Activated CD8-positive, alpha-beta memory T cell treated with anti-CD3 and anti-CD28 coated beads for 36 hours (primary cell): ENCODE measurements around the gene RNU1-2. TPM values are rescaled to one million over a fixed set of nuclear protein-coding genes. Genes with fewer than 3 reads are reported as not detected.
"Not testable (repeated sequence)": the region's sequence is repeated elsewhere in the genome, so short reads cannot be mapped to it uniquely, and the experiment has no call there.

ENCODE experiments used
- CTCF ChIA-PET: fragments of 350-600 bp; sonication (Branson Sonifier 250); formaldehyde crosslinking; loops from one replicate; lab custom pipeline; 2021; ENCODE audit warnings: antibody characterized with exemption; lab: Charles Lee
- POLR2A ChIA-PET: fragments of 350-600 bp; sonication (Branson Sonifier 250); formaldehyde crosslinking; loops from one replicate; lab custom pipeline; 2021; ENCODE audit warnings: antibody characterized with exemption; lab: Charles Lee
- total RNA-seq, 2 experiments: library from RNA; stranded (reverse); gene quantifications; one replicate each; pipeline ENCODE4 v1.2.3, GENCODE V29; 2021

RNU1-2 gene
- total RNA-seq, 2 experiments from 2014 or later, result 907 to 1,003 TPM

DNA sequence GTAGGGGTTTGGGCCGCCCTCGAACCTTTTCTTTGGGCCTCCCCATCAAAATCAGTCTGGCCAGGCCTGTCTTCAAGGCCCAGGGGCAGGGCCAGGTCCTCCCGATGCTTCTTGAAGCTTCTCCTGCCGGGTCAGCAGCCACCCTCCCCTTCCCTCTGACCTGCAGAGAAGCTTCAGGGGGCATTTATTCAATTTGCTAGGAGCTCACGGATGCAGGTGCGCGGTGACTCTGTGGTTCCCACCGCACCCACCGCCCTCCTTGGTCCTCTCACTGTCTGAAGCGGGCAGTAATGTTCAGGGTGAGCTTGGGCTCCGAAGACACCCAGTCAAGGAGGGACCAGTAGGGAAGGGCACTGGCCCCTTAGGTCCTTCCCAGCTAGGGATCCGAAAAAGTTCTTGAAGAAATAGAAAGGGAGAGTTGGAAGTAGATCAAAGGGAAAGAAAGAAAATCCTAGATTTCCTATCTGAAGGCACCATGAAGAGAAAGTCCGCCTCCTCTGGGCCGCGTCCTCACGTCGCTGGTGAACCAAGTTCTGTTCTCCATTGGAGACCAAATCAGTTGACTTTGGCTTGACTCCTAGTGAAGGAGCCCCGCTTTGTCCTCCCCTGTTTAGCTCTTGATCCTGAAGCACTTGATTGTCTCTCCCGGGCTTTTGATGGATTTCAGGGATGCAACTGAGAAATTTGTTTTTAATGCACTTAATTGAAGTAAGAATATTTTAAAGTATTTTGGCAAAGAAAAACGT is 8.7 kb upstream of the RNU1-2 start:
- ChIA-PET CTCF (no interaction called here), POLR2A (no interaction called here)

DNA sequence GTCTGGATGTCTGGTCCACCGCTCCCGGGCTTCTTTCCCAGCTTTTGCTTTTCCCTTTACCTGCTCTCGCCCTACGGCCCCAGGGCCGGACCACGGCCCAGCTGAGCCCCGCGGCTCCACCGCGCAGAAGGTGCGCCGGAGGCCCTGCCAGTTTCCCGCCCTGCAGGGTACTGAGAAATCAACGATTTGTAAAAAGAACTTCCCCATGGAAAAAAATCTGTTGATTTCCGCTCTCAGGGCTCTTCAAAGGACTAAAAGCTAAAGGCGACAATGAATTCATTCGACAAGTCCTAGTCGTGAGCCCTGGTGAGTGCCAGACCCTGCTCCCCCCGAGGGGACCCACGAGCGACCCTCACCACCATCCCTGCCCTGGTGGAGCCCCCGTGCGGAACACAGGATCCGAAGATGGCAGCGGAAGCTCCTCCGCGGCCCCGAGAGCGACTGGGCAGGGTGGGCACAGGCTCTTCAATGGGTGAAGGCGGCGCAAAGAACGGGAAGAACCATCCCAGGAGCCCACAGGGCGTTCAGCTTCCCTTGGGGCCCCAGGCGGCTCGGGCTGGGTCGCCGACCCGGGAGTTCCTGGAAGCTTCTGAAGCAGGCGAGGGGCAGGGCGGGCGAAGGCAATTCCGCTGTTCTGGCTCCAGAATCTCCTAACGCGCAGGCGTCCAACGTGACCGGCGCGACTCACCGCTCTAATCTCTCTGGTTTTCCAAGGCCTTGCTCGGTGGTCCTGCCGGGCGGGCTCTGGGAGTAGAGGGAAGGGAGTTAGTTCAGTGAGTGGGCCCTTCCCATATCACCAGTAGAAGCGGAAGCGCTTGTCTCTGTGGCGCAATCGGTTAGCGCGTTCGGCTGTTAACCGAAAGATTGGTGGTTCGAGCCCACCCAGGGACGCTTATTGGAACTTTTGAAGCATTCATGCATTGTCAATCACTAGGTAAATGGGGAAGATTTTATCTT is 6.6 kb upstream of the RNU1-2 start:
- ChIA-PET POLR2A (interaction anchor here (0.8 to 1.2 kb wide), 2 partner anchors 16 to 162 kb away, joined by 5 read pairs; no protein-coding TSS in a partner anchor), CTCF (interaction anchor here (0.9 to 1.2 kb wide), 2 partner anchors 183 to 536 kb away, joined by 3 read pairs; no protein-coding TSS in a partner anchor)

DNA sequence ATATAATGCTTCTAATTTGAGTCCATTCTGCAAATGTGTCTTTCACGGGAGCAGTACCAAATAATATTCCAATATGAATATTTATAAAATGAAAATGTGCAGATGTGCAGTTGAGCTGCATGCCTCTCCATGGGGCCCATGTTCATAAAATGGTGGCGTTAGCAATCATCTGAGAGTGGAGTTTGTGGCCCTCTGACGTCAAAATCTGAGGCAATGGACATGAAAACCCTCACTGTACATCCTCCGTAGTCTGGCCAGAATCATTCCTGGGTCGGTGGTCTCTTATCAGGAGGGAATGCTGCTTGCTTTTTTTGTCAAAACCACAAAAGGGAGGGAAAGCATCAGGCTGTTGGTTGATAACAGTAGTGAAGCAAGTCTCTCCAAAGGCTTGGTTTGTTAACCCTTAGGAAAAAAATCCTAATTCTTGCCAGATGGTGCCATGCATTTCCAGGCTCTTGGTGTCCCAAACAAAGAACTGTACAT is 5.2 kb upstream of the RNU1-2 start:
- CTCF ChIA-PET, result interaction anchor here (1.2 kb wide), 1 partner anchor 538 kb away, joined by 3 read pairs; no protein-coding TSS in a partner anchor
- POLR2A ChIA-PET, result not testable (repeated sequence)

DNA sequence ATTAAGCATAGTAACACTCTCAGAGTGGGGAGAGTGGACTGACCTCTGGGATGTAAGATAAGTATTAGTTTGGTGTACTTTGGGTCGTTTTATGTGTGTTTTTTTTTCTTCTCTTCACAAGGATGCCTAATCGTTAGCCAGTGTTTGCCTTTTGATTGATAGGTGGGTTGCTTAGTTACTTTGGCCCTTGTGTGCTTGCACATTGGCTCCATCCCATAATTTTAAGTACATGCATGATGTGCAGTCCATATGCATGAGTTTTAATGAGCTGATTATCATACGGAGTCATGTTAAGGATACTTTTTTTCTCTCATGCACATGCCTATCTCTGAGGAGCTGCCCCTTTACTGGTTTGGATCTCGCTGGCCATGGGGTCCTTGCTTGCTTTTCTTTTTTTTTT is 4.7 kb upstream of the RNU1-2 start:
- POLR2A ChIA-PET, CTCF ChIA-PET: not testable (repeated sequence)

DNA sequence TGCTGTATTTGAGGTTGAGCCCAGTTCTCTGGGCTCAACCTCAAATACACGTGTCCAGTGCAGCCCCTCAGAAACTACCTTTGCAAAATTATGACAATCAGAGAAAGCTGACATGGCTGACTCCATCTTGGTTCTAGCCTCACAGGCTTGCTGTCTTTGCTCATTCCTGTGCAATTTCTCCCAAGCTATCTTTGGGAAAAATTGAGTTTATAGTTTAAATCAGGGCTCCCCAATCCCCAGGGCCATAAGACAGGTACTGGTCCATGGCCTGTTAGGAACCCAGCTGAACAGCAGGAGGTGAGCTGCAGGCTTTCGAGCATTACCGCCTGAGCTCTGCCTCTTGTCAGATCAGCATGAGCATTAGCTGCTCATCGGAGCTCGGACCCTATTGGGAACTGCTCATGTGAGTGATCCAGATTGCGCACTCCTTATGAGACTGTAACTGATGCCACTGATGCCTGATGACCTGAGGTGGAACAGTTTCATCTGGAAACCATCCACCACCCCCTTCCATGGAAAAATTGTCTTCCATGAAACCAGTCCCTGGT is 2.7 kb upstream of the RNU1-2 start:
- ChIA-PET CTCF (interaction anchor here (0.6 kb wide), 1 partner anchor 185 kb away, joined by 4 read pairs; no protein-coding TSS in a partner anchor), POLR2A (interaction anchor here (0.6 kb wide), 1 partner anchor 185 kb away, joined by 3 read pairs; no protein-coding TSS in a partner anchor)

DNA sequence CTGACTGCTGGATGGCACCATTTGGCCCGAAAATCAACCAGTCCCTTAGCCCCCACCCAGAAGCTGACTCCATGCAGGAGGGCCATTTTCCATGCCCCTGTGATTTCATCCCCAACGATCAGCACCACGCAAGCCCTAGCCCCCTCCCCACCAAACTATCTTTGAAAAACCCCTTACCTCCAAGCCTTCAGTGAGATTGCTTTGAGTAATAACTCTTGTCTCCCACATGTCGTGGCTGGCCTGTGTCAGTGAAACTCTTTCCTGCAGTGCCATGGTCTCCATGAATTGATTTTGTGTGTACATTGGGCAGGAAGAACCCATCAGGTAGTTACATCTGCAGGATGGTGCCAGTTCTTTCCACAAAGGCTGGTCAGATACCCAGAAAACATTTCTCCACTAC is 2.0 kb upstream of the RNU1-2 start:
- POLR2A ChIA-PET, CTCF ChIA-PET: not testable (repeated sequence)

DNA sequence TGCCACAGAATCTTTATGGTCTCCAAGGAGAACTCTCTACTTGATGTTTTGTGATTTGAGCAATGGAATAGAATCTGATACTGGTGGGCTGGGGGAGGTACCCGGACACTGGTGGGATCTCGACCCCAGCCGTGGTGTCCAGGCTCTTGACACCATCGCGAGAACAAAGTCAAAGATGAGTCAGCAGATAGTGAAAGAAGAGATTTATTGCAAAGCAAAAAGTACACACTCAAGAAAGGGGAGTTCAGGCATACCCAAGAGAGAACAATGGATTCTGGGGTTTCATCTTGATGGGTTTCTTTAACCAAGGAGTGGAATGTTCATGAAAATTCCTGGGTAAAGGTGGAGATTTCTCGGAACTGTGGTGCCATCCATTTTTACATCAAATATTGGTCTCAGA is 1.4 kb upstream of the RNU1-2 start:
- POLR2A ChIA-PET, CTCF ChIA-PET: not testable (repeated sequence)

DNA sequence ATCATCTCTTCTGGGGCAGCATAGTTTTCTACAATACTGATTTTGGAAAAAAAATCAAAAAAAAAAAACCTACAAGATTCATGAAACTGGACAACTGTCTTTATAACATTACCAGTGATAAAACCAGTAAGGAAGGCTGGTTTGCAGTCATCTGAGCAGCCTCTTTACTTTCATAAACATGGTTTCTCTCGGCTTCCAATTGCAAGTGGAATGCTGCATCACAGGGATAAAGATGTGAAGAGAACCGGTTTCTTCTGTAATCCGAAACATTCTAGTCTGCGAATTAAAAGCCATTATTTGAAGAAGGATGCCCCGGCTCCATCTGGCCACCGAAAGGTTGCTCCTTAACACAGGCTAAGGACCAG is 565 bp upstream of the RNU1-2 start:
- POLR2A ChIA-PET, result not testable (repeated sequence)

DNA sequence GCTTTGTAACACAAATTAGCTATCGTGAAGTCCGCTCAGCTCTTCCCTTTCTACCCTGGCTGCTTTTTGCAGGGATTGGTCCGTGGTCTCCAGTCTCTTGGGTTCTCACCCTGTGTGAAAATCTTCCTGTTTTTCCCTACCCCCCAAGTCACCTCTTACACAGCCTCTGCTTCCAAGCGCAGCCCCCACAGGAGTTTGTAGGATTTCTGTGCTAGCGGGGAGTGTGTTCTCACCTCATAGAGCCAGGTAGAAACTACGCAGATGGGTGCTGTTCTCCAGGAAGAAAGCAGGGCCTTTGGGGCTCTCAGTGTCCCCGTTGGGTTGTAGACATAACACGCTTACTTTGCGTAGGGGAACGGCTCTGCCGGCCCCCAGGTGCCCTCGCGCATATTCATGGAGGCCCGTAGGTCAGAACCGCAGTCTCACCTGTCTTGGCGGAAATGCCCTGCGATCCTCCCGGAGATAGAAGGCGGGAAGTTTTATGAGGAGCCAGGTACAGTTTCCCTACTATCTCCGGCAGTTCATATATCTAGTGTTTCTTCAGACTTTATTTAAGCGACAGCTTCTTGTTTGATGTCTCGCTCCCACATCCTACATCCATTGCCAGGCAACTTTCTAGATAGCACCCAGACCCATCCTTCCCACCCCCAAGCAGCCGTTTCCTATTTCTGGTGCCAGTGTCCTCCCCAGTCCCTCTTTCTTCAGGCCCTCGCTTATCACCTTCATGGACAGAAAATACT is 706 bp downstream of the RNU1-2 start:
- POLR2A ChIA-PET, result interaction anchor here (0.7 to 1.2 kb wide), 5 partner anchors 8 to 383 kb away, joined by 3 to 14 read pairs (median 3); no protein-coding TSS in a partner anchor
- CTCF ChIA-PET, result interaction anchor here (0.6 to 1.4 kb wide), 2 partner anchors 8 to 110 kb away, joined by 4 read pairs; no protein-coding TSS in a partner anchor

More for the DNA sequence above, 565 bp upstream of the RNU1-2 start:
- CTCF ChIA-PET, result not testable (repeated sequence)

DNA sequence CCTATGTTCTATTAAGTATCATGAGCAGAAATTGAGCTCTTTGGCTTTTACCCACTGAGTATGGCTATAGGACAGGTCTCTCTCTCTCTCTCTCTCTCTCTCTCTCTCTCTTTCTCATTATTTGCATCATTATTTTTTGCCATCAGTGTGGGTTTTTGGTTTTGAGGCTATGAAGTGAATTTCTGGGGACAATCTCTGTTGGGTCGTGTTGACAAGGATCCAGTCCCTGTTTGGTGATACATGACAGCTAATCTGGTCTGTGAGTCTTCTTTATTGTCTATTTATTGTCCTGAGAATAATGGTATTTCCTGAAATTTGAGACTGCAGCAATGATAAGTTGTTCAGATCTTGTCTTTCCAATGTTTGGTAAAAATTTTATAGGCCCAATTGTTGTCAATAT is 1.9 kb downstream of the RNU1-2 start:
- CTCF ChIA-PET, result not testable (repeated sequence)
- POLR2A ChIA-PET, result interaction anchor here (0.6 kb wide), 1 partner anchor 269 kb away, joined by 3 read pairs; no protein-coding TSS in a partner anchor

DNA sequence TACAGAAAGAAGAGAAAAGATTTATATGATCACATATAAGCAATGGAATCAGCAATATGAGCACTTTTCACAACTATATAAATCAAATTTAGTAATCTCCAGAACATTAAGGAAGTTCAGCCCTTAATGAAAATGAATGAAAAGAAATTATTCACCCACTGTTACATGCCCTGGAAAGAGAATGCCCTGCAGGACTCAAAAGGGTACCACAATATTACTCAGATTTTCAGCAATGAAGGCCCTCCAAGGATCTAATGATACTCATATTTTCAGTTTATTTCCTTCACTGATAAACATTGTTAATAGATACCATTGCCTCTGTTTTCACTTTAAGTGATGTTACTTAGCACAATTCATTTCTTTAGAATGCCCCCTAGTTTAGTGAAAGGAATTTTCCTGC is 2.5 kb downstream of the RNU1-2 start:
- CTCF ChIA-PET, POLR2A ChIA-PET: not testable (repeated sequence)

DNA sequence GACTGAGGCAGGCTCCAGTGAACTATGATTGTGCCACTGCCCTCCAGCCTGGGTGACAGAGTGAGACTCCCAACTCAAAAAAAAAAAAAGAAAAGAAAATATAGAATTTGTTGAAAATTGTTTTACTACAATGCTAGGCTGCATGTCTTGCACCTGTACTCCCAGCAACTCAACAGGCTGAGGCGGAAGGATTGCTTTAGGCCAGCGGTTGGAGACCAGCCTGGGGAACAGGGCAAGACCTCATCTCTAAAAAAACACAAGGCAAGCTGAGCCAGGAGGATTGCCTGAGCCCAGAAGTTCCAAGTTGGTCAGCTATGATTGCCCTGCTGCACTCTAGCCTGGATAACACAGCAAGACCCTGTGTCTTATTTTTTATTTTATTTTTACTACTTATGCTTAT is 3.2 kb downstream of the RNU1-2 start:
- CTCF ChIA-PET, result interaction anchor here (0.6 kb wide), 1 partner anchor 117 kb away, joined by 3 read pairs; no protein-coding TSS in a partner anchor
- POLR2A ChIA-PET, result not testable (repeated sequence)

DNA sequence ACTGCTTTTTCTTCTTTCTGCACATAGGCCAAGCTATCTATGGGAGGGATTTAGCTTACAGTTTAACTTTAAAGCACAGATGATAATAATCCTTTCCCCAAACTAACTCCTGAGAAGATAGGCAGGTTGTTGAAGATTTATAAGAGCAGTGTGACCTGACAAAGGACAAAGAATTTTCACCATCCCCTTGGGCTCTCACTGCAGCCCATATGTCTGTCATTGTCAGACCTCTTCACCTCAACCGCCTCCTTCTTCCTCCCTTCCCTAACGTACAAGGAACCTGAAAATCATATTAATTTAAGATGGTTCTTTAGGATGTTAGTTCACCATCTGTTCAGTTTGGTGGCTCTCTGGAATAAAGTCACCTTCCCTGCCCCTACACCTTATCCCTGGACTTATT is 5.0 kb downstream of the RNU1-2 start:
- POLR2A ChIA-PET, result no interaction called here
- CTCF ChIA-PET, result no interaction called here

DNA sequence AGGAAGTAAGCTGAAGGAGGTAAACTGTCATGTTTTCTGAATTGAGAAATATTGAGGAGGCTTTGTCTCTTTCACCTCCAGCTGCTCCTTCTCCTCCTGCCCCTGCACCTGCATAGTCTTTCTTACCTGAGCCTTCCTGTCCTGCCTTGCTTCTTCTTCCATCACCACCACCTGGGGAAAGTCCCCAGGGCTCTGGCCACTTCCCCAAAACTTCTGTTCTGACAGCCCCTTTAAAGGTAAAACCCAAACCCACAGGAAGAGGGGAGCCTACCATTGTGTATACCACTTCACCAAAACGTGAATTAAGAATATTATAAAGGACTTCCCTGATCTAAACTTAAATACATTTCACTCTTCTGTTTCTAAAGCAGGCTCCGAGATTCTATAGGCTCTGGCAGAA is 5.6 kb downstream of the RNU1-2 start:
- CTCF ChIA-PET, result interaction anchor here (0.7 kb wide), 1 partner anchor 617 kb away, joined by 3 read pairs; no protein-coding TSS in a partner anchor
- POLR2A ChIA-PET, result not testable (repeated sequence)

DNA sequence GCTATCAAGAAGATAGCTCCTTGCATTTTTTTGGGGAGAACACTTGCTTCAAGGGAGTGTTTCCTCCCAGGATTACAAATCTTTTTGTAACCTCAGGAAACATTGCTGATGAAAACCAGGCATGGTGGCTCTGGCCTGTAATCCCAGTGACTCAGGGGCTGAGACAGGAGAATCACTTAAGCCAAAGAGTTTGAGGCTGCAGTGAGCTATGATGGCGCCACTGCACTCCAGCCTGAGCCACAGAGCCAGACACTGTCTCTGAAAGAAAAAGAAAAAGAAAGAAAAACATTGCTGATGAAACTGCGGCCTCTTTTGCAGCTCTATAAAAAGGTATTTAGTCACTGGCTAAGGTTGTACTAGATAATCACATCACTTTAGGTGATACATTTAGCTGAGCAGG is 7.3 kb downstream of the RNU1-2 start:
- POLR2A ChIA-PET, result interaction anchor here (0.9 to 1.0 kb wide), 2 partner anchors 12 to 64 kb away, joined by 3 to 4 read pairs; no protein-coding TSS in a partner anchor
- CTCF ChIA-PET, result no interaction called here

DNA sequence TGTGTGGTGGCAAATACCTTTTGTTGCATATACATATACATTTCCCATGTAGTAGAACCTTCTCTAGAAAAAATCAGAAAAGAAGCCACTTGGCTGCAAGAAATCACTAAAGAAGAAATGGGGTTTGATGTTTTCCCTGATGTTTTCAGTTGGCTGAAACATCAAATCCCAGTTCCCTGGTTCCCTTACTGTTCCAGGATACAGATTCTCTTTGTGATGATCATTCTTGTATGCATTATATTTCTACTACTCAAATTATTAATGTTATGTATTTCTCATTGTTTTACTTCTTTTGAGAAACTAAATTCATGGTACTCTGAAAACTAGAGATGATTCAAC is 7.6 kb downstream of the RNU1-2 start:
- ChIA-PET CTCF (no interaction called here), POLR2A (interaction anchor here (0.7 to 1.0 kb wide), 3 partner anchors 12 to 64 kb away, joined by 3 to 4 read pairs (median 3); no protein-coding TSS in a partner anchor)

DNA sequence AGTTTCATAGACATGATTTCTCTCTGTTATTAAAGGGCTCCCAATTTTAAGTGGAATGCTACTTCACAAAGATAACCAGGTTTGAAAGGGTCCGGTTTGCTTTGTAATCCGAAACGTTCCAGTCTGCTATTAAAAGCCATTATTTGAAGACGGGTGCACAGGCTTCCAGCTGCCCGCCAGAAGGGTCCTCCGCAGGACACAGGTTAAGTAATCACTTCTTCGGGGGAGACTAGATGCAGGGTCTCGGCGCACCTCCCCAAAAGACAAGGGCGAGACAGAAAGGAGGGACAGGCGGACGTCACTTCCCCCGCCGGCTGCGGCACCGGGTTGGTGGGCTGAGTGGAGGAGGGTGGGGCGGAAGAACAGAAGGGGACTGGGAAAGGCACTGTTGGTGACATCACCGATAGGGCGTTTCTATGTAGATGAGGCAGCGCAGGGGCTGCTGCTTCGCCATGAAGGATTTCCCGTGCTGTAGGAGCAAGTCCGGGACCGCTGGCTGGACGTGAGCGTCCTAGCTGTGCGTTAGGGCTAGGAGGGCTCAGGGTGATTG is 8.9 kb downstream of the RNU1-2 start:
- ChIA-PET CTCF (interaction anchor here (1.1 kb wide), 1 partner anchor 8 kb away, joined by 4 read pairs; no protein-coding TSS in a partner anchor), POLR2A (interaction anchor here (0.6 to 1.9 kb wide), 8 partner anchors 8 to 391 kb away, joined by 3 to 14 read pairs (median 5); partner anchors contain the start of genes CROCC, RNU1-1 and RNU1-2)
